NCI-H1930 (cell line): ENCODE measurements around the gene FBRSL1.
"Not testable (repeated sequence)": the region's sequence is repeated elsewhere in the genome, so short reads cannot be mapped to it uniquely, and the experiment has no call there.

Source experiments
- DNase-seq, 2 experiments: peaks; one replicate each; lab custom pipeline; 2025; lab: John Stamatoyannopoulos, UW

Gene FBRSL1

DNA sequence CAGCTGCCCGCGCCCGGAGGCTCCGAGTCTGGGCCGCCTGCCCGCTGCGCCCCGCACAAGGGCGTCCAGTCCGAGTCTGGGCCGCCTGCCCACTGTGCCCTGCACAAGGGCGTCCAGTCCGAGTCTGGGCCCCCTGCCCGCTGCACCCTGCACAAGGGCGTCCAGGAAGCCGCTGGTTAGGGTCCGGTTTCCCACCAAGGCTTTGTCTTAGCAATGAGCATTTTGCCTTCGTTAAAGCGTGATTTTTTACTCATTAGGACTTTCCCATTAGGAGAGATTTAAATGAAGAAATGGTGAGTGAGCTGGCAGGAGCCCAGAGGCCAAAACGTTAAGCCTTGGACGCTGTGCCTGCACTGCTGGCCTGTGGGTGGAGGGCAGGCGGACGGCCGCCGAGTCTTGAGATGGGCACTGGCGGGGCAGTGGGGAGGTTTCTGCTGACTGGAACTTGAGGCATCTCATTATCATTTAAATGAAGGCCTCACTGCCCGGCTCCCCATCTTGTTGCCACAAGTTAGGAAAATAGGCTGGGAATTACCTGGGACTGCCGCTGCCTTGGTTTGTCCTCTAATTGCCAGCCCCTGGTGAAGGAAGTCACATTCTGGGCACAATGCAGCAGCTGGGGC lies 36.0 kb downstream of the FBRSL1 start:
- DNase-seq, result no peak

DNA sequence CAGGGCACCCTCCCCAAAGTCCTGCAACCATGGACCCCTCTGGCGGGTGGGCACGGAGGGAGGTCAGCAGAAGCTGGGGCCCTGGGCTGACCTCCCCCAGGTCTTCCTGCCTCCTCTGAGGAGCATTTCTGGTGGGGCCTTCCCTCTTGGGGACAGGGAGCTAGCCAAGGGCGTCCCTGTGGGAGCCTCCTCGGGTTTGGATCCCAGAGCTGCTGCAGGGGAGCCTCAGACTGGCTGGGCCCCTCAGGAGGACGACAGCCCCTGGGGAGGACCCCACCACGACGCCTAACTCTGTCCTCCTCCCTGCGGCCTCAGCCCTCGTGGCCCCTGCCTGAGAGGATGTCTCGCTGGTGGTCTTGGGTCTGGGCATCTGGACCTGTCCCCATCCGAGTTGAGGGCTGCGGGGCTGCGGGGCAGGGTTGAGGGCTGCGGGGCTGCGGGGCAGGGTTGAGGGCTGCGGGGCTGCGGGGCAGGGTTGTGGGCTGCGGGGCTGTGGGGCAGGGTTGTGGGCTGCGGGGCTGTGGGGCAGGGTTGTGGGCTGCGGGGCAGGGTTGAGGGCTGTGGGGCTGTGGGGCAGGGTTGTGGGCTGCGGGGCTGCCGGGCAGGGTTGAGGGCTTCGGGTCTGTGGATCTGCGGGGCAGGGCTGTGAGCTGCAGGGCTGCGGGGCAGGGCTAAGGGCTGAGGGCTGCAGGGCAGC lies 37.4 kb downstream of the FBRSL1 start:
- no peak for DNase-seq

DNA sequence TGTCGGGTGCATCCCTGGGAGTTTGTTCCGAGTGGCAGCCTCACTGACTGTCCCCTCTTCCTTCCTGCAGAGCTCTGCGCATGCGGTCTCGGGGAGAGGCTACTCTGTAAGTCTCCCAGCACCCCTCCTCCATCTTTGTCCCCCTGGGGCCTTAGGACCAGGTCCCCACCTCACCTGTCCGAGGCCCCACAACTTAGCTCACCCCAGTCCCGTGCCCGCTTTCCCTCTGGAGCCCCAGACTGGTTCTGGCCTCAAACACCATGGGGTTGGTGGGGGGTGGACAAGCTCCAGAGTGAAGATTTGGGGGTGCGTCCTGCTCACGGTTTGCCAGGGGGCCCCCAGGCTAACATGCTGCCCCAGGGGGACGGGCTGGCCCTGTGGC lies 37.9 kb downstream of the FBRSL1 start:
- DNase-seq, result no peak

DNA sequence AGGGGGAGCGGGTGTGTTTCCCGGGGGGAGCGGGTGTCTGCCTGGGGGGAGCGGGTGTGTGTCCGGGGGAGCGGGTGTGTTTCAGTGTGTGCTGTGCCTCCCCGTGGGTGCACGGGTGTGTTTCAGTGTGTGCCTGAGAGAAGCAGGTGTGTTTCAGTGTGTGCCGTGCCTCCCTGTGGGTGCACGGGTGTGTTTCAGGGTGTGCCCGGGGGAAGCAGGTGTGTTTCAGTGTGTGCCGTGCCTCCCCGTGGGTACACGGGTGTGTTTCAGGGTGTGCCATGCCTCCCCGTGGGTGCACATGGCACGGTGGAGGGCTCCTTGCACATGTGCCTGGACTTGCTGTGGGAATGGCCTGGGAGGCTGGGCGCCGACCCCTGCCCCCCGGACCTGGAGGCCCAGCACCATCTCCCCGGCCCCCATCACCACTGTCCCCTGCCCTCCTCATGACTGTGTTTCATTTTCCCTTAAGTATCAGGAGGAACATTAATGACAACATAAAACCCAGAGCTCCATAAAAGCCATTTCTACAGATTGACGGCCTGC lies 38.7 kb downstream of the FBRSL1 start:
- no peak for DNase-seq

DNA sequence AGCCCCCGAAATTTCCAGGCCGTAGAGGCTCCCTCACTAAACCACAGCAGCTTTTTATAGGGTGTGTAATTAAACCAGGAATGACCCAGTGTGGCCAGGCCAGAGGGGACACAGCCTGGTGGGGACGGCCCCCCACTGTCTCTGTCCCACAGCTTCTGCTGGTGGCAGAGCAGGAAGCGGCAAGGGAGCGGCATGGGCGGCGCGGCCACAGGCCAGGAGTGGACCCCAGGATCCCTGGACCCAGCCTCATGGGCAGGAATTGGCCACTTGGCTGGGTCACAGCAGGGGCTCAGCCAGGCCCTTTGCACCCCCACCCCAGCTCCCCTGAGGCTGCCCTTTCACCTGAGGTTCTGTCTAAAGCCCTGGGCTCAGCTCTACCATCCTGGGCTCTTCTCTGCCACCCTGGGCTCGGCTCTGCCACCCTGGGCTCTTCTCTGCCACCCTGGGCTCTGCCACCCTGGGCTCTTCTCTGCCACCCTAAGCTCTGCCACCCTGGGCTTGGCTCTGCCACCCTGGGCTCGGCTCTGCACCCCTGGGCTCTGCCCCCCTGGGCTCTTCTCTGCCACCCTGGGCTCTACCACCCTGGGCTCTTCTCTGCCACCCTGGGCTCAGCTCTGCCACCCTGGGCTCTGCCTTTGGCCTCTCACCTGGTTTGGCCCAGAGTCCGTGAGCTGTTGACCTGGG lies 39.3 kb downstream of the FBRSL1 start:
- no peak for DNase-seq

DNA sequence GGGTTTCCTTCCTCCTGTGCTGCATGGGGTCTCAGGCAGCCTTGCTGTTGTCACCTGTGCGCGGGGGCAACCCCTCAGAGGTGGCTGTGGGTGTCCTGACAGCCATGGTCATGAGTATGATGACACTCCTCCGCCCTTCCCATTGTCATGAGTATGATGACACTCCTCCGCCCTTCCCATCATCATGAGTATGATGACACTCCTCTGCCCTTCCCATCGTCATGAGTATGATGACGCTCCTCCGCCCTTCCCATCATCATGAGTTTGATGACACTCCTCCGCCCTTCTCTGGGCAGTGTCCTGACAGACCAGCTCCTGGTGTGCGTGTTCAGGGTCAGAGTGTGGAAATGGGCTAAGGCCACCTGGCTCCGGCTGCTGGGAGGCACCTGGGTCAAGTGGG lies 40.0 kb downstream of the FBRSL1 start:
- DNase-seq, result no peak

DNA sequence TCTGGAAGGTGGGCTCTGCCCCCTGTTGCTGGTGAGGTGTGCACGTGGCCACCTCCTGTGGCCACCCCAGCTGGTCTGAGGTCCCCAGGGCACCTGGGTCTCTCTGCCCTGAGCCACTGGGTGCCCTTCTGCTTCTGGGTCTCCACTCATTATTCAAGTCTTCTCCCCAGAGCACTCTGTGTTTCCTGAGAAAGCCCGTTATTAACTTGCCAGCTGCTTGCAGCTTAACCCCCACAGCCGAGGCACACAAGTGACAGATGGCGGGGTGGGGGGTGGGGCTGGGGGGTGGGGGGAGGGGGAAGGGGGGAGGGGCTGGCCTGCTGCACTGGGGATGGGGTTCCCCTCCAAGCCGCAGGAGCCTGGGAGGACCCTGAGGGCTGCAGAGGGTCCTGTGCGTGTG lies 40.5 kb downstream of the FBRSL1 start:
- DNase-seq, result no peak

DNA sequence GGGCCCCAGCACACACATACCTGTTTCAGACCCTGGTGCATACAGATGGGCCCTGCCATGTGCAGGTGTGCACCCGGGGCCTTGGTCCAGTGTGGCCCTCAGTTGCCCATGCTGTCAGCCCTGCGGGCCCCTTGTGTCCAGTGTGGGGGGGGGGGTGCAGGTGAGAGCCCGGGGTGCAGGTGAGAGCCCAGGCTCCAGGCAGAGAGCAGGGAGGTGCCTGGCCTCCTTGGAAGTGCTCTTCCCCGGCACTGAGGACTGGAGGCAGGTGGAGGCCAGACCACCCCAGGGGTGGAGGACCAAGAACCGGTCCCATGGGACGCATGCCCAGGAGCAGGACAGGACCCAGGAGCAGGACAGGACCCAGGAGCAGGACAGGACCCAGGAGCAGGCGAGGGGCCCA lies 40.9 kb downstream of the FBRSL1 start:
- DNase-seq, result no peak

DNA sequence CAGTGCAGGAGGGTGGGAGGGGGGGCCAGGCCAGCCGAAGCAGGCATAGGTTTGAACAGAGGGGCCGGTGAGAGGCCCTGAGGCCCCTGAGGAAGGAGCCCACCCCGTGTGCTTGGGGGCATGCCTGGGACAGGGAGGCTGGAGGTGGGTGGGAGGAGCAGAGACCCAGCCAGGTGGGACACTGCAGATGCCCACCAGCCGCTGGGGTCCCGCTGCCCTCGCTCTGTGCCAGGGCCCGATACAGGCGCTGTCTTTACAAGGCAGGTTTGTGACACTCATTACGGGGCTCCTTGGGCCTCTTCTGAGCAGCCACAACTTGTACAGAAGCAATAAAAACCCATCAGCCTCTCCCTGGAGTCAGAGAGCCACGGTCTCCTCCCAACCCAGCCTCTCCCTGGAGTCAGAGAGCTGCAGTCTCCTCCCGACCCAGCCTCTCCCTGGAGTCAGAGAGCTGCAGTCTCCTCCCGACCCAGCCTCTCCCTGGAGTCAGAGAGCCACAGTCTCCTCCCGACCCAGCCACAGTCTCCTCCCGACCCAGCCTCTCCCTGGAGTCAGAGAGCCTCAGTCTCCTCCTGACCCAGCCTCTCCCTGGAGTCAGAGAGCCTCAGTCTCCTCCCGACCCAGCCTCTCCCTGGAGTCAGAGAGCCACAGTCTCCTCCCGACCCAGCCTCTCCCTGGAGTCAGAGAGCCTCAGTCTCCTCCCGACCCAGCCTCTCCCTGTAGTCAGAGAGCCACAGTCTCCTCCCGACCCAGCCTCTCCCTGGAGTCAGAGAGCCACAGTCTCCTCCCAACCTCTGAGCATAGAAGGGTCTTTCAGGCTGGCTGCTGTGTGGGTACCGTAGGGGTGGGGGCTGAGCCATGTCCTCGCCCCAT lies 43.0 kb downstream of the FBRSL1 start:
- DNase-seq, result not testable (repeated sequence)

DNA sequence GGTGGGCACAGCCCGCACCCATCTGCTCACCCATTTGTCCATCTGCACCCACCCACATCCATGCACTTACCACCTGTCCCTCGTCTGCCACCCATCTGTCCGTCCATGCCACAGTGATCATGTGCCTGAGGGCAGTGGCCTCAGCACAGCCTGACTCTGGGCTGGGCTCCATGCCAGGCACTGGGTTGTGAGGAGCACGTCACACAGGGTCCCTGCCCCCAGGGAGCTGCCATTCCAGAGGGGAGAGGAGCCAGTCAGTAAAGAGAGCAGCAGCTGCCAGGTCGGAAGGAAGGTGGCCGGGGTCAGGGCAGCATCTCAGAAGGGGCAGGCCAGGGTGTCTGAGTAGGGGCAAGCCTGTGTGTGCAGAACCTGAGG lies 43.6 kb downstream of the FBRSL1 start:
- DNase-seq, result no peak

DNA sequence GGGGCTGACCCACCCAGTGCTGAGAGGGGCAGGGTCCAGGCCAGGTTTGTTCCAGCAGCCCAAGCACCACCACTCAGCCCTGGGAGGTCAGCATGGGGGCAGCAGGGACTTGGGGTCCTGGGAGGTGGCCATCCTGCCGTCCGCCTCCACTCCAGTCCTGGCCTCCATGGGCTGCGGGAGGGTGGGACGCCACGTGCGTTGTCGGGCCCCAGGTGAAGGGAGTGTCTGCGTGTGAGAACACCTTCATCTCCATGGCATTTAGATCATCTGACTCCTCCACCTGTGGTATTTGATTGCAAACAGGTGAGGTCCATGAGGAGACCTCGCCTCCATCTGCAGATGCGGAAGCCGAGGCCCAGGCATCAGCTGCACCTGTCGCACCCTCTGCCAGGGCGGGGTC lies 44.1 kb downstream of the FBRSL1 start:
- DNase-seq, result no peak

DNA sequence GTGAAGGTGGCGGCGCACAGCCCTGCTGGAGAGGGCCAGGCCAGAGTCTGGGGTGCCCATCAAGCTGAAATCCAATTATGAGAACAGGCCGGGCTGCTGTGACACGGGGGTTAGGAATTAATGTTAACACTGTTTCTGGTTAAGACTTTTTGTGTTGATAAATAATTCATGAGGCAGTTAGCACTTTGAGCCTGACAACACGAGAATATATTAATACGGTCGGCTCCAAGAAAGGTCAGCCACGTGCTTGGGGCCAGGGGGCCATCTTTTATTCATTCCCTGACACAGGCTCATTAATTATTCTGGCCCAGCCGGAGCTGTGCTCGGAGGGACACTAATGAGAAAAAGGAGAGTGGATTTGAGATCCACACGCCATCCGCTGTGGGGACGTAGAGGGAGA lies 45.1 kb downstream of the FBRSL1 start:
- no peak for DNase-seq

DNA sequence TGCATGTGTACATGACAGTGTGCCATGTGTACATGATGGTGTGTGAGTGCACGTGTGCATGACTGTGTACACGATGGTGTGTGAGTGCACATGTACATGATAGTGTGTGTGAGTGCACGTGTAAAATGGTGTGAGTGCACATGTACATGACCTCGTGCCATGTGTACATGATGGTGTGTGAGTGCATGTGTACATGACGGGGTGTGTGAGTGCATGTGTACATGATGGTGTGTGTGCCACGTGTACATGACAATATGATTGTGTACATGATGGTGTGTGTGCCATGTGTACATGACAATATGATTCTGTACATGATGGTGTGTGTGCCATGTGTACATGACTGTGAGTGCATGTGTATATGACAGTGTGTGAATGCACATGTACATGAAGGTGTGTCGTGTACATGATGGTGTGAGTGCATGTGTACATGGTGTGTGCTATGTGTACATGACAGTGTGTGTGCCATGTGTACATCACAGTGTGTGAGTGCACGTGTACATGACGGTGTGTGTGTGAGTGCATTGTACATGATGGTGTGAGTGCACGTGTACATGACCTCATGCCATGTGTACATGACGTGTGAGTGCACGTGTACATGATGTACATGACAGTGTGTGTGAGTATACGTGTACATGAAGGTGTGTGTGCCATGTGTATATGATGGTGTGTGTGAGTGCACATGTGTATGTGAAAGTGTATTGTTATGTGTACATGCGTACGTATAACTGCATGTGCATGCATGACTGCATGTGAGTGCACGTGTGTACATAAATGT lies 46.3 kb downstream of the FBRSL1 start:
- DNase-seq, result no peak

DNA sequence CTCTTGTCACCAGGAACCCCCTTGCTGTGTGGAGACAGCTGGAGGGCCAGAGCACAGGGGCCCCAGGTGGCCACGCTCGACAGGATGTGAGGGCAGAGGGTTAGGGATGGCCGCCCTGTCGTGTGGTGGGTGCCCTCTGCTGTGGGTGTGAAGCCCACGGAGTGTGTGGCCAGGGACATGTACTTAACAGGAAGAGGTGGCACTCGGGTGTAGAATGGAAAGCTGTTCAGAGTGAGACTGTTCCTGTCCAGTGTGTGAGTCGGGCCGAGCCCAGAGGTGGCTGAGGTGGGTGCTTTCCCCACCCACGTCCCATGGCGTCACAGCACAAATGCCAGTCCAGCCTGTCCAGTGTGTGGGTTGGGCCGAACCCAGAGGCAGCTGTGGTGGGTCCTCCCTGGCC lies 47.1 kb downstream of the FBRSL1 start:
- no peak for DNase-seq

DNA sequence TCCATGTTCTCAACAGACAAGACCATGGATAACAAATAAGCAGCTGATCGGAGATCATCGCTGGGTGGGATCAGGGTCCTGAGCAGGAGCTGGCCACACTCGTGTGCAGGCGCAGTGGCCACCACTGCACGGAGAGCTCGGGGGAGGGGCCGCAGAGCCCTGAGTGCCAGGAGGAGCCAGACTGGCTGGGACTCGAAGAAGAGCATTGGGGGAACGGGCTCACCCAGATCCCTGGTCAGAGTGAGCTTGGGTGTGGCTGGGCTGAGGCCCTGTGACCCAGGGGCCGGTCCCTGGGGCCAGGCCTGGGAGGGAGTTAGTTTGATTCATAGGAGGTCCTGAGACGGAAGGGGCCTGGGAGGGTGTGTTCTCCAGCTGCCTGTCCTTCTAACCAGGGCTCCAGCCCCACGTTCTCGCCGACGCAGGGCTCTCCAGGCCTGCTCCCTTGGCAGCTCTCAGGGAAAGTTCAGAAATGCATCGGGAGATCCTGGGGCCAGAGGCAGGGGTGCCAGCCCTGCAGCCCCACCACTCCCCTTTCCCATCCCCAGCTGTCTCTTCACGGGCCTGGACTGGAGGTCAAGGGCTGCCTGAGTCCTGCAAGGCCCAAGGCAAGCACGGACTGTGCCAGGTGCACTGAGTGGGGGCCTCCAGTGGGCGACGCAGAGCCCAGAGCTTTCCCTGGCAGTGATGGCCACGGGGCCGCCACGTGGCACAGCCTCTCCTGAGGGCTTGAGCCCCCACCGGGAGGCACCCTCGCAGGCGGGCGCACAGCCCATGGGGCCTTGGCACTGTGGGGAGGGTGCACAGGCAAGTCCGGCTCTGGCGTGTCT lies 48.1 kb downstream of the FBRSL1 start:
- DNase-seq, result no peak

DNA sequence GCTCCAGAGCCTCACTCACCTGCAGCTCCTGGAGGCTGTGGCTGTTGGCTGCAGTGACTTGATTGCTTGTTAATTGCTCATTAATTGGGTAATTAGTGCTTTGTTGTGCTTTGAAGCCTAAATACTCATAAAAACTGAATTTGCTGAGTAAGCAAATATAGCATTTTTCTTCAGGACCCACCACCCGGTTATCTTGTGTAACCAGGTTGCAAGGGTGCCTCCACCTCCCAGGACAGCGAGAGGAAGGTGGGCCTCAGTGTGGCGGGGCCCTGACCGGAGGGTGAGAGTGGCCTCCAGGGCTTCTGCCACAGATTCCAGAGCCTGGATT lies 48.7 kb downstream of the FBRSL1 start:
- no peak for DNase-seq

DNA sequence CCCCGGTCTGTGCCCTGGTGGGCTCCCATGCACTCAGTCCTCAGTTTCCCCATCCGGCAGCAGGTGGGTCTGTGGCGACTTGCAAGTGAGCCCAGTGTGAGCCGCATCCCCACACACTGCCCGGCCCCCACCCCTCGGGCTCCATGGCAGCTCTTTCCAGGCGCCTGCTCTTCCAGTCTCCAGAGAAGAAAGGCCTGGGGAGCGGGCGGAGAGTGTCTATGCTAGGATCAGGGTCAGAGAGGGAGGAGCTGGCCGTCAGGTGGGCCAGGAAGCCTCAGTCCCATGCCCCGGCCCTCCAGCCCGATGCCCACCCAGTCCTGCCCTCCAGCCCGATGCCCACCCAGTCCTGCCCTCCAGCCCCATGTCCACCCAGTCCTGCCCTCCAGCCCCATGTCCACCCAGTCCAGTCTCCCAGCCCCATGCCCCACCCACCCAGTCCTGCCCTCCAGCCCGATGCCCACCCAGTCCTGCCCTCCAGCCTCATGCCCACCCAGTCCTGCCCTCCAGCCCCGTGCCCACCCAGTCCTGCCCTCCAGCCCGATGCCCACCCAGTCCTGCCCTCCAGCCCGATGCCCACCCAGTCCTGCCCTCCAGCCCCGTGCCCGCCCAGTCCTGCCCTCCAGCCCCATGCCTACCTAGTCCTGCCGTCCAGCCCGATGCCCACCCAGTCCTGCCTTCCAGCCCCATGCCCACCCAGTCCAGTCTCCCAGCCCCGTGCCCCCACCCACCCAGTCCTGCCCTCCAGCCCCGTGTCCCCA lies 49.2 kb downstream of the FBRSL1 start:
- DNase-seq, result no peak

DNA sequence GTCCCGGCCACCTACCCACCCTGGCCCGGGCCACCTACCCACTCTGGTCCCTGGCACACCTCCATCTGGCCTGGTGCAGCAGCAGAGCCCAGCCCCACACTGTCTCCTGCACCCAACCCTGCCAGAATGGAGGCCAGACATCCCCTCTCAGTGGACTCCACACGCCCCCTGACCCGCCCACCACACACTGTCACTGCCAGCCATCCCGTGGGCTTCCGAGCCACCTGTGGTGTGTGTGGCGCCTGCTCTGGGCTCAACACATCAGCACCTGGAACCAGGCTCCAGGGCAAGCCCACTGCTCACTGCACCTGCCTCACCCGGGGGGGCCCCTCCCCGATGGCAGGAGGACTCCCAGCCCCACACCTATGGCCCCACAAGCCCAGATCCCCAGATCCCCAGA lies 50.5 kb downstream of the FBRSL1 start:
- no peak for DNase-seq

DNA sequence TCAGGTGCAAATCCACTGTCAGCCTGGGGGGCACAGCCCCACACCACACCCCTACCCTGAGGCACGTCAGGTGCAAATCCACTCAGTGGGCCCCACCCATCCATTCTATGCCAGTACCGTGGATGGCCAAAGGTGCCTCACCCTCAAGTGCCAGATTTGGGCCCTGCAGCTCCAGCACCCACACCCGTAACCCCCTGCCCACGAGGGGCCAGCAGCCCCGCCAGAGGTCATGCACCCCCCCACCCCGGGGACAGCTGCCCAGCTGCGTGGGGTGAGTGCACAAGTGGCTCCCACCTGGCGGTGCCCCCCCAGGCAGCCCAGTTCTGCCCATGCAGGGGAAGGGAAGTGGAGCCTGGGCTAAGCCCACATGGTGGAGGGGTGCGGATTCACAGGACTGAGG lies 51.2 kb downstream of the FBRSL1 start:
- DNase-seq, result no peak

DNA sequence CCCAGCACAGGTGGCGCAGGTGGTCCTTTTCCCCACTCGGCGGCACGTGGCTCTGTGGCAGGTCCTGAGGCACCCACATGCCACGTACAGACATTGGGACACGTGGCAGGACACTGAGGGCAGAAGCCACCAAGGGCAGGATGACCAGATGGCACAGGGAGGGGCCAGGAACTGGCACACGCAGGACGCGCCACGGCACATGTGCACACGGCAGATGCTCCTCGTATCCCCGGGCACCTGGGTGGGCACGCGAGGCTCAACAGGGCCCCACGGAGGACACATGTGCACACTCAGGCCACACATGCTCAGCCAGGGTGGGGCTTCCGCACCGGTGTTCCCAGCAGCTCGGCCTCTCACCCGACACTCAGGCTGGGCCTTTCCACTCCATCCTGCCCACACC lies 52.0 kb downstream of the FBRSL1 start:
- DNase-seq, result no peak
